Suprapubic skin (tissue), 3 donors: ENCODE data around the gene CCNQ.

Experiments
- POLR2AphosphoS5 ChIP-seq, 3 donors: sonication (generic); formaldehyde crosslinking; IDR thresholded peaks; one replicate each; pipeline ENCODE4 v1.6.1; 2017; ENCODE audit warnings: antibody characterized with exemption in 3 of 3
- TF ChIP-seq, protein P1 (sequence below), 2 donors: fragments of 200-600 bp in 1 of 2; fragments of 450-650 bp in 1 of 2; sonication (generic) in 1 of 2; IDR thresholded peaks; one replicate each; pipeline ENCODE4 v1.5.1; 2016 to 2019; ENCODE audit warnings: antibody characterized with exemption in 2 of 2, mild to moderate bottlenecking in 1 of 2, moderate library complexity in 1 of 2

DNA sequence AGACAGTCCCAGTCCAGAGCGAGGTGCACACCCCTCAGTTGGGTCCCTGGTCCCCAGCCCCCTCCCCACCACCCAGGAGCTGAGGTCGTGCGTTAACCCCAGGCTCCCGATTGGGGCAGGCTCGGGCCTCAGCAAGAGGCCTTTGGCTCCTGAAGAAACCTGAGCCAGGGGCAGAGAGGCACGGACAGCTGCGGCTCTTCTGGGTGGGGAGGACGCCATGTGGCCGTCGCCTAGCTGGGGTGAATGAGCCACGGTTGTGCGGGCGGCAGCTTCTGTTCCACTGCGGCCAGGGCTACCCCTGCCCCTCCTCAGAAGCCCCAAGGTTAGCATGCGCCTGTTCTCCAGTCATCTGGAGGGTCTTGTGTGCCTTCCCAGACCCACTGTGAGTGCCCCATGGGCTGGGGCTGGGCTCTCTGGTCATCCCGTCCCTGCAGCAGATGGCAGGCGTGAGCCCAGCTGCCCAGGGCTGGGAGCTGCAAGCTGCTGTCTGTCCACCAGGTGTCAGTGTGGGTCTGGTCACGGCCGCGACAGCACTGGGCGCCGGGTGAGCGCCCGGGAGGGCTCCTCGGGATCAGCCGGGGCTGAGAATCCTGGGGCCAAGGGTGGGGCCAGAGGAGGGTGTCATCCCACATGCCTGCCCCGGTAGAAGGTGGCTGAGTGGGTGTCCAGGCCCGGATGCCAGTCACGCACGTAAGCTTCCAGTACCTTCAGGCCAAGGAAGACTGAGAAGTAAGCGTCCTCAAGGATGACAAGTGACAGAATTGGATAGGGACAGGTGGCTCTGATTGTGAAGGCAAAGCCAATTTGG lies 59.6 kb downstream of the CCNQ start:
- no peak for TF ChIP-seq POLR2AphosphoS5 (IDR thresholded peaks at IDR 0.05)
- TF ChIP-seq, protein P1, sequence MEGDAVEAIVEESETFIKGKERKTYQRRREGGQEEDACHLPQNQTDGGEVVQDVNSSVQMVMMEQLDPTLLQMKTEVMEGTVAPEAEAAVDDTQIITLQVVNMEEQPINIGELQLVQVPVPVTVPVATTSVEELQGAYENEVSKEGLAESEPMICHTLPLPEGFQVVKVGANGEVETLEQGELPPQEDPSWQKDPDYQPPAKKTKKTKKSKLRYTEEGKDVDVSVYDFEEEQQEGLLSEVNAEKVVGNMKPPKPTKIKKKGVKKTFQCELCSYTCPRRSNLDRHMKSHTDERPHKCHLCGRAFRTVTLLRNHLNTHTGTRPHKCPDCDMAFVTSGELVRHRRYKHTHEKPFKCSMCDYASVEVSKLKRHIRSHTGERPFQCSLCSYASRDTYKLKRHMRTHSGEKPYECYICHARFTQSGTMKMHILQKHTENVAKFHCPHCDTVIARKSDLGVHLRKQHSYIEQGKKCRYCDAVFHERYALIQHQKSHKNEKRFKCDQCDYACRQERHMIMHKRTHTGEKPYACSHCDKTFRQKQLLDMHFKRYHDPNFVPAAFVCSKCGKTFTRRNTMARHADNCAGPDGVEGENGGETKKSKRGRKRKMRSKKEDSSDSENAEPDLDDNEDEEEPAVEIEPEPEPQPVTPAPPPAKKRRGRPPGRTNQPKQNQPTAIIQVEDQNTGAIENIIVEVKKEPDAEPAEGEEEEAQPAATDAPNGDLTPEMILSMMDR (IDR thresholded peaks at IDR 0.05): peak; percentile 4 to 77
